ENCODE measurements around the gene ZMIZ1. TPM values are rescaled to one million over a fixed set of nuclear protein-coding genes. Genes with fewer than 3 reads are reported as not detected.
"Not testable (repeated sequence)": the region's sequence is repeated elsewhere in the genome, so short reads cannot be mapped to it uniquely, and the experiment has no call there.

ZMIZ1 gene
- total RNA-seq, 2 experiments from 2014 or later = 14.6 to 15.5 TPM

DNA sequence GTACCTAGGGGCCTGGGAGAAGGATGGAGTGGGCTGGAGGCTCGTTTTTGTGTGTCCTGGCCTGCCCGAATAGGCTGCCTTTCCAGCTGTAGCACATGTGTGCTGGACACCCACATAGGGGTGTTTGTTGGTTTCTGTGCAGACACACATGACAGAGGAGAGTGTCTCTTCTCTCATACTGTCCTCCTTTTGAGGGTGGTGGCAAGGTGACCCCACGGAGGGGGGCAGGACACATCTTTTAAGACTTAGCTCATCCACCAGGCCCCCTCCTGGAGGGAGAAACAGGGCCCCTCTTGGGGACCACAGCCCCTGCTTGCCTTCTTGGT lies 206.3 kb downstream of the ZMIZ1 start:
- H3K27ac ChIP-seq (ENCODE audit: low read depth in 1 of 2, low read length in 2 of 2) = no peak overlapping the region
- ChIA-PET POLR2A (no interaction called here), CTCF (no interaction called here)
- peaks cover 9% of the 10 kb centered on the region for H3K4me1 ChIP-seq (ENCODE audit: insufficient read depth, low read length)
- no peaks in the 10 kb centered on the region for H3K27me3 ChIP-seq (ENCODE audit: control insufficient read depth in 1 of 2, insufficient read depth in 2 of 2, low read length in 2 of 2)
- DNase-seq = no peak
- Mint-ChIP-seq H3K36me3 (ENCODE audit: low read depth) (peaks cover 11% of the 10 kb centered on the region), H3K27ac (no peak overlapping the region), H3K9me3 (no peaks in the 10 kb centered on the region), H3K27me3 (no peaks in the 10 kb centered on the region), H3K4me3 (no peak overlapping the region), H3K4me1 (ENCODE audit: low read depth) (no peaks in the 10 kb centered on the region)
- peaks cover 19% of the 10 kb centered on the region for H3K36me3 ChIP-seq (ENCODE audit: insufficient read depth, low read length)
- no peak for ATAC-seq (ENCODE audit: poor library complexity)
- H3K9me3 ChIP-seq (ENCODE audit: control insufficient read depth in 1 of 2, insufficient read depth in 1 of 2, low read length in 2 of 2) = peaks cover 0 to 6% of the 10 kb centered on the region in 2 experiments
- intact Hi-C loops (cut with DNase I, micrococcal nuclease) = no loop called here
- H3K4me3 ChIP-seq (ENCODE audit: low read length) = no peak overlapping the region
- TF ChIP-seq CTCF (IDR thresholded peaks at IDR 0.05) = no peak

GRCh38 chr10:79275431-79275851 lies 206.7 kb downstream of the ZMIZ1 start:
- POLR2A ChIA-PET = no interaction called here
- H3K36me3 Mint-ChIP-seq (ENCODE audit: low read depth) = peaks cover 13% of the 10 kb centered on the region
- TF ChIP-seq CTCF (IDR thresholded peaks at IDR 0.05) = no peak
- peaks cover 18% of the 10 kb centered on the region for H3K36me3 ChIP-seq (ENCODE audit: insufficient read depth, low read length)
- H3K9me3 Mint-ChIP-seq = no peaks in the 10 kb centered on the region
- H3K27ac Mint-ChIP-seq = no peak overlapping the region
- H3K4me1 Mint-ChIP-seq (ENCODE audit: low read depth) = no peaks in the 10 kb centered on the region
- H3K27me3 Mint-ChIP-seq = no peaks in the 10 kb centered on the region
- intact Hi-C loops (cut with DNase I, micrococcal nuclease) = no loop called here
- H3K4me3 ChIP-seq (ENCODE audit: low read length) = no peak overlapping the region
- H3K4me1 ChIP-seq (ENCODE audit: insufficient read depth, low read length) = peaks cover 6% of the 10 kb centered on the region
- peaks cover 0 to 6% of the 10 kb centered on the region in 2 experiments for H3K9me3 ChIP-seq (ENCODE audit: control insufficient read depth in 1 of 2, insufficient read depth in 1 of 2, low read length in 2 of 2)
- no peaks in the 10 kb centered on the region for H3K27me3 ChIP-seq (ENCODE audit: control insufficient read depth in 1 of 2, insufficient read depth in 2 of 2, low read length in 2 of 2)
- DNase-seq (no peak), ATAC-seq (ENCODE audit: poor library complexity) (no peak)
- no peak overlapping the region for H3K27ac ChIP-seq (ENCODE audit: low read depth in 1 of 2, low read length in 2 of 2)
- CTCF ChIA-PET = no interaction called here
- H3K4me3 Mint-ChIP-seq = no peak overlapping the region

- intact Hi-C loops (cut with DNase I, micrococcal nuclease) = no loop called here
- POLR2A ChIA-PET = no interaction called here
These were observed 209.0 kb downstream of the ZMIZ1 start for GRCh38 chr10:79277579-79278269.

DNA sequence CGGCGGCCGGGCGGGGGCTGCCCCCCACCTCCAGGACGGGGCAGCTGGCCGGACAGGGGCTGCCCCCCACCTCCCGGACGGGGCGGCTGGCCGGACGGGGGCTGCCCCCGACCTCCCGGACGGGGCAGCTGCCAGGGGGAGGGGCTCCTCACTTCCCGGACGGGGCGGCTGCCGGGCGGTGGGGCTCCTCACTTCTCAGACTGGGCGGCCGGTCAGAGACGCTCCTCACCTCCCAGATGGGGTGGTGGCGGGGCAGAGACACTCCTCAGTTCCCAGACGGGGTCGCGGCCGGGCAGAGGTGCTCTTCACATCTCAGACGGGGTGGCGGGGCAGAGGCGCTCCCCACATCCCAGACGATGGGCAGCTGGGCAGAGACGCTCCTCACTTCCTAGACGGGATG lies 210.3 kb downstream of the ZMIZ1 start:
- H3K27ac ChIP-seq (ENCODE audit: low read depth in 1 of 2, low read length in 2 of 2); DNase-seq; ATAC-seq (ENCODE audit: poor library complexity); POLR2A ChIA-PET; H3K9me3 Mint-ChIP-seq; intact Hi-C loops (cut with DNase I, micrococcal nuclease); H3K27me3 ChIP-seq (ENCODE audit: control insufficient read depth in 1 of 2, insufficient read depth in 2 of 2, low read length in 2 of 2); H3K9me3 ChIP-seq (ENCODE audit: control insufficient read depth in 1 of 2, insufficient read depth in 1 of 2, low read length in 2 of 2); H3K4me3 ChIP-seq (ENCODE audit: low read length); H3K4me1 Mint-ChIP-seq (ENCODE audit: low read depth); H3K27me3 Mint-ChIP-seq; H3K4me3 Mint-ChIP-seq; H3K27ac Mint-ChIP-seq; CTCF ChIA-PET: not testable (repeated sequence)
- Histone ChIP-seq H3K36me3 (ENCODE audit: insufficient read depth, low read length) (peaks cover 17% of the 10 kb centered on the region), H3K4me1 (ENCODE audit: insufficient read depth, low read length) (peaks cover 13% of the 10 kb centered on the region)
- peaks cover 25% of the 10 kb centered on the region for H3K36me3 Mint-ChIP-seq (ENCODE audit: low read depth)

More at GRCh38 chr10:79277579-79278269, 209.0 kb downstream of the ZMIZ1 start:
- Mint-ChIP-seq H3K9me3 (no peaks in the 10 kb centered on the region), H3K4me3 (no peak overlapping the region), H3K4me1 (ENCODE audit: low read depth) (no peaks in the 10 kb centered on the region), H3K36me3 (ENCODE audit: low read depth) (peaks cover 25% of the 10 kb centered on the region), H3K27ac (no peak overlapping the region), H3K27me3 (no peaks in the 10 kb centered on the region)
- no peaks in the 10 kb centered on the region for H3K27me3 ChIP-seq (ENCODE audit: control insufficient read depth in 1 of 2, insufficient read depth in 2 of 2, low read length in 2 of 2)
- H3K9me3 ChIP-seq (ENCODE audit: control insufficient read depth in 1 of 2, insufficient read depth in 1 of 2, low read length in 2 of 2) = peaks cover 0 to 6% of the 10 kb centered on the region in 2 experiments
- no peak overlapping the region for H3K4me3 ChIP-seq (ENCODE audit: low read length)
- no peak overlapping the region for H3K27ac ChIP-seq (ENCODE audit: low read depth in 1 of 2, low read length in 2 of 2)
- H3K4me1 ChIP-seq (ENCODE audit: insufficient read depth, low read length) = peaks cover 3% of the 10 kb centered on the region
- CTCF ChIA-PET = no interaction called here
- no peak for DNase-seq
- peaks cover 21% of the 10 kb centered on the region for H3K36me3 ChIP-seq (ENCODE audit: insufficient read depth, low read length)
- no peak for TF ChIP-seq CTCF (IDR thresholded peaks at IDR 0.05)
- ATAC-seq (ENCODE audit: poor library complexity) = no peak

Data from CD4-positive, alpha-beta T cell (primary cell).